Mesendoderm (in vitro differentiated cells): ENCODE results near the gene C12orf54.
A peak's percentile ranks its signal among the peaks of the same experiment; 100 is the strongest.

Experiments used
- DNase-seq: peaks from one replicate; pipeline ENCODE4 v3.0.0; 2013
- H2AK5ac ChIP-seq: 2 replicates; pipeline ENCODE4 v1.6.1; 2013; ENCODE audit warnings: low read length, inconsistent platforms
- H2BK120ac ChIP-seq: 2 replicates; pipeline ENCODE4 v1.6.1; 2013; ENCODE audit warnings: low read depth, mild to moderate bottlenecking, low read length, moderate library complexity, mixed read lengths
- H2BK15ac ChIP-seq: replicated peaks from 2 replicates; pipeline ENCODE4 v1.6.1; 2013; ENCODE audit warnings: low read depth, mild to moderate bottlenecking, moderate library complexity
- H2BK5ac ChIP-seq: 2 replicates; pipeline ENCODE4 v1.6.1; 2013; ENCODE audit warnings: low read length, inconsistent platforms
- H3K18ac ChIP-seq: 2 replicates; pipeline ENCODE4 v1.6.1; 2013; ENCODE audit warnings: mild to moderate bottlenecking, low read length, mixed read lengths
- H3K23ac ChIP-seq: one replicate; pipeline ENCODE4 v1.6.1; 2013; ENCODE audit warnings: low read length
- H3K27ac ChIP-seq: 2 replicates; pipeline ENCODE4 v1.5.1; 2013; ENCODE audit warnings: low read depth, mild to moderate bottlenecking, inconsistent platforms, low read length, moderate library complexity
- H3K27me3 ChIP-seq: 2 replicates; pipeline ENCODE4 v1.6.1; 2013; ENCODE audit warnings: low read length, control low read depth, mild to moderate bottlenecking, inconsistent platforms; ENCODE audit not compliant: insufficient read depth, poor library complexity
- H3K36me3 ChIP-seq: 2 replicates; pipeline ENCODE4 v1.6.1; 2013; ENCODE audit warnings: low read length, inconsistent platforms; ENCODE audit not compliant: control insufficient read depth, insufficient read depth
- H3K4ac ChIP-seq: one replicate; pipeline ENCODE4 v1.6.1; 2013; ENCODE audit warnings: low read depth, mild to moderate bottlenecking, low read length, moderate library complexity
- H3K4me1 ChIP-seq: 2 replicates; pipeline ENCODE4 v1.6.1; 2013; ENCODE audit warnings: low read depth, low read length, inconsistent platforms; ENCODE audit not compliant: control insufficient read depth
- H3K4me2 ChIP-seq: 2 replicates; pipeline ENCODE4 v1.6.1; 2013; ENCODE audit warnings: low read length
- H3K4me3 ChIP-seq: 2 replicates; pipeline ENCODE4 v1.5.1; 2013; ENCODE audit warnings: mild to moderate bottlenecking, low read length
- H3K56ac ChIP-seq: one replicate; pipeline ENCODE4 v1.6.1; 2013; ENCODE audit warnings: low read length
- H3K79me1 ChIP-seq: 2 replicates; pipeline ENCODE4 v1.6.1; 2013; ENCODE audit warnings: low read length, inconsistent platforms
- H3K79me2 ChIP-seq: 2 replicates; pipeline ENCODE4 v1.6.1; 2013; ENCODE audit warnings: mild to moderate bottlenecking, low read length; ENCODE audit not compliant: control insufficient read depth, insufficient read depth
- H3K9ac ChIP-seq: 2 replicates; pipeline ENCODE4 v1.6.1; 2013; ENCODE audit warnings: low read length, inconsistent platforms
- H4K5ac ChIP-seq: one replicate; pipeline ENCODE4 v1.6.1; 2013; ENCODE audit warnings: low read length
- H4K8ac ChIP-seq: one replicate; pipeline ENCODE4 v1.6.1; 2013; ENCODE audit warnings: low read depth, mild to moderate bottlenecking, control low read depth, low read length, moderate library complexity
- WGBS: extraction: QIAGEN DNeasy Blood & Tissue Kit; methylation state at CpG from one replicate; pipeline ENCODE4 v1.1.7; 2013; ENCODE audit warnings: low lambda C conversion rate, missing lambda C conversion rate; ENCODE audit not compliant: insufficient coverage; ENCODE audit errors: extremely low coverage; 5-methylcytosine and 5-hydroxymethylcytosine counted together

C12orf54 gene

GRCh38 chr12:48527891-48528670 lies 45.8 kb downstream of the C12orf54 start:
- no CpG with 5 or more reads among the region's 44 CpGs for WGBS
- H3K27ac ChIP-seq, result no peak overlapping the region
- H3K4me2 ChIP-seq, result no peak overlapping the region

GRCh38 chr12:48532601-48533000 lies 50.3 kb downstream of the C12orf54 start:
- no peak overlapping the region for H3K4me3 ChIP-seq
- no peak overlapping the region for H2BK15ac ChIP-seq
- no peak overlapping the region for H3K56ac ChIP-seq
- no peak overlapping the region for H2BK120ac ChIP-seq
- H2BK5ac ChIP-seq, result no peak overlapping the region
- H4K8ac ChIP-seq, result no peak overlapping the region
- no peaks in the 10 kb centered on the region for H3K79me2 ChIP-seq
- no peak overlapping the region for H3K23ac ChIP-seq
- no peak overlapping the region for H3K9ac ChIP-seq
- no peaks in the 10 kb centered on the region for H3K27me3 ChIP-seq
- H3K4me2 ChIP-seq, result no peak overlapping the region
- H3K4ac ChIP-seq, result no peak overlapping the region
- H4K5ac ChIP-seq, result no peak overlapping the region
- no peaks in the 10 kb centered on the region for H3K79me1 ChIP-seq
- no peak overlapping the region for H3K18ac ChIP-seq
- no peak overlapping the region for H2AK5ac ChIP-seq
- no peaks in the 10 kb centered on the region for H3K36me3 ChIP-seq
- H3K27ac ChIP-seq, result no peak overlapping the region
- DNase-seq, result no peak
- H3K4me1 ChIP-seq, result no peaks in the 10 kb centered on the region

More at GRCh38 chr12:48527891-48528670, 45.8 kb downstream of the C12orf54 start:
- Histone ChIP-seq H2BK15ac (no peak overlapping the region), H2BK120ac (no peak overlapping the region), H3K27me3 (no peaks in the 10 kb centered on the region), H3K56ac (no peak overlapping the region), H3K23ac (no peak overlapping the region), H3K4me1 (no peaks in the 10 kb centered on the region), H3K9ac (no peak overlapping the region), H3K36me3 (no peaks in the 10 kb centered on the region), H2BK5ac (no peak overlapping the region), H3K4ac (no peak overlapping the region), H3K4me3 (no peak overlapping the region), H3K79me1 (no peaks in the 10 kb centered on the region), H3K79me2 (no peaks in the 10 kb centered on the region), H4K5ac (no peak overlapping the region), H4K8ac (no peak overlapping the region), H2AK5ac (no peak overlapping the region), H3K18ac (no peak overlapping the region)
- DNase-seq, result no peak

DNA sequence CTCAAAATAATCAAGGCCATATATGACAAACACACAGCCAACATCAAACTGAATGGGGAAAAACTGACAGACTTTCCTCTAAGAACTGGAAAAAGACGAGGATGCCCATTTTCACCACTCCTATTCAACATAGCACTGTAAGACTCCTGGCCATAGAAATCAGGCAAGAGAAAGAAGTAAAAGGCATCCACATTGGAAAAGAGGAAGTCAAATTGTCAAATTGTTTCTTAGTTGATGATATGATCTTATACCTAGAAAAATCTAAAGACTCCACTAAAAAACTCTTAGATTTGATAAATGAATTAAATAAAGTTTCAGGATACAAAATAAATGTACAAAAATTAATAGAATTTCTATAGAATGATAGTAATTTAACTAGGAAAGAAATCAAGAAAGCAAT lies 54.3 kb downstream of the C12orf54 start:
- no peak overlapping the region for H2BK120ac ChIP-seq
- H3K4ac ChIP-seq, result no peak overlapping the region
- H2BK15ac ChIP-seq, result no peak overlapping the region
- H2BK5ac ChIP-seq, result no peak overlapping the region
- H3K4me3 ChIP-seq, result no peak overlapping the region
- no peak overlapping the region for H3K23ac ChIP-seq
- H3K9ac ChIP-seq, result no peak overlapping the region
- DNase-seq, result no peak
- no peak overlapping the region for H3K56ac ChIP-seq
- no peak overlapping the region for H3K18ac ChIP-seq
- no peak overlapping the region for H4K8ac ChIP-seq
- H3K79me2 ChIP-seq, result no peaks in the 10 kb centered on the region
- no peak overlapping the region for H3K4me2 ChIP-seq
- no peak overlapping the region for H2AK5ac ChIP-seq
- WGBS, result no CpG with 5 or more reads among the region's 1 CpG
- no peaks in the 10 kb centered on the region for H3K27me3 ChIP-seq
- H4K5ac ChIP-seq, result no peak overlapping the region
- no peaks in the 10 kb centered on the region for H3K79me1 ChIP-seq
- no peak overlapping the region for H3K27ac ChIP-seq
- H3K36me3 ChIP-seq, result no peaks in the 10 kb centered on the region
- H3K4me1 ChIP-seq, result no peaks in the 10 kb centered on the region

DNA sequence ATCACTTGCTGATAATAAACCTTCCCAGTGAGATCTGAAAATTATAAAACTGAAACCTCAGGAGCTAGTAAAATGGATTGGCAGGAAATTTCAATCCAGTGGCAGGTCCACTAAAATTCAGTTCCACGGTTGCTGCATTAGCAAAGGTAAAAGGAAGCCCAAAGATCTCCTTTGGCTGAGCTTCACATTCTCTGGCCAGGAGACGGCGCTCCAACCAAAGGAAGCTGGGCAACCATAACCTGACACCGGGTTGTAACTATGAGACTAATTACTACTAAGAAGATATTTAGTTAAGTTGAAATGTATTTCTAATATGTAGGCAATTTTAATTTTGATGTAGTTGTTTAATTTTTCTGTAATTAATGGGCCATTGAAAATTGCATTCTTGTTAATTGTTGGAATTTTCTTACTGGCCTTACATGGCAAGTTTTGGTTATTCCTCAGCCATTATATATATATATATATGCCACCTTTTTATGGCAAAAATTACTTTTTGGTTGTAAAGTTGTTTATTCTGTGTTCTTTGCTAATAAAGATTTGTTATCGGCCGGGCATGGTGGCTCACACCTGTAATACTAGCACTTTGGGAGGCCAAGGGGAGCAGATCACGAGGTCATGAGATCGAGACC lies 60.1 kb downstream of the C12orf54 start:
- H4K5ac ChIP-seq, result no peak overlapping the region

DNA sequence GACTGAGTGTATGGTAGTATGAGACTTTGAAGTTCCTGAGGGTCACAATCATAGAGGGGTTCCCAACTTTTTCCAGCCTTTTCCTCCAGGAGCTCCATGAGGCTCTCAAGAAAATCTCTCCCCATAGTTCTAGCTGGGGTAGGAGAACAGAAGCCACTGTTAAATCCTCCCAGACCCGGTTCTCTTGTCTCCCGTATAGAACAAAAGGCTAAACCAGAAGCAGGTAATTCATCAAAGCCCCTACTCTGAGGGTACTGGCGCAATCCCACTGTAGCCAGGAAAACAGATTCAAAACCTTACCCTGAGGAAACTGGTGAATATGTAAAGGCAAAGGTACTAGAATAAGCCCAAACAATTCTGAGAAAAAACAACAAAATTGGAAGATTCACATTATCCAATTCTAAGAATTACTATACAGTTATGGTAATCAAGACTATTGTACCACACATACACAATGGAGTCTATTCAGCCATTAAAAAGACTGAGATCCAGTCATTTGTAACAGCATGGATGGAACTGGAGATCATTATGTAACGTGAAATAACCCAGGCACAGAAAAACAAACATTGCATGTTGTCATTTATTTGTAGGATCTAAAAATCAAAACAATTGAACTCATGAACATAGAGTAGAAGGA lies 63.7 kb downstream of the C12orf54 start:
- no CpG with 5 or more reads among the region's 4 CpGs for WGBS
- DNase-seq, result no peak

More for the DNA sequence above, 60.1 kb downstream of the C12orf54 start:
- no peaks in the 10 kb centered on the region for H3K79me2 ChIP-seq
- H3K56ac ChIP-seq, result no peak overlapping the region
- no peaks in the 10 kb centered on the region for H3K4me1 ChIP-seq
- H2AK5ac ChIP-seq, result no peak overlapping the region
- no peak overlapping the region for H3K27ac ChIP-seq
- DNase-seq, result peak; percentile 58
- H3K27me3 ChIP-seq, result no peaks in the 10 kb centered on the region
- H3K23ac ChIP-seq, result no peak overlapping the region
- no peak overlapping the region for H3K4me3 ChIP-seq
- H2BK15ac ChIP-seq, result no peak overlapping the region
- no peak overlapping the region for H3K18ac ChIP-seq
- H3K4me2 ChIP-seq, result no peak overlapping the region
- no peaks in the 10 kb centered on the region for H3K79me1 ChIP-seq
- no peak overlapping the region for H3K9ac ChIP-seq
- H4K8ac ChIP-seq, result no peak overlapping the region
- WGBS, result no CpG with 5 or more reads among the region's 8 CpGs
- H2BK5ac ChIP-seq, result no peak overlapping the region
- no peak overlapping the region for H2BK120ac ChIP-seq
- H3K4ac ChIP-seq, result no peak overlapping the region
- no peaks in the 10 kb centered on the region for H3K36me3 ChIP-seq

More for the DNA sequence above, 63.7 kb downstream of the C12orf54 start:
- Histone ChIP-seq H2AK5ac (no peak overlapping the region), H3K27me3 (no peaks in the 10 kb centered on the region), H3K23ac (no peak overlapping the region), H3K9ac (no peak overlapping the region), H3K4ac (no peak overlapping the region), H4K5ac (no peak overlapping the region), H3K36me3 (no peaks in the 10 kb centered on the region), H3K79me2 (no peaks in the 10 kb centered on the region), H3K79me1 (no peaks in the 10 kb centered on the region), H2BK5ac (no peak overlapping the region), H3K4me1 (no peaks in the 10 kb centered on the region), H3K27ac (no peak overlapping the region), H2BK120ac (no peak overlapping the region), H2BK15ac (no peak overlapping the region), H4K8ac (no peak overlapping the region), H3K56ac (no peak overlapping the region), H3K4me3 (no peak overlapping the region), H3K18ac (no peak overlapping the region), H3K4me2 (no peak overlapping the region)
